ENCODE data around the gene BICD2.

BICD2 gene

GRCh38 chr9:92747459-92748232 lies 17.0 kb downstream of the BICD2 start:
- DNase-seq (ENCODE audit: low read depth) = no peak

- DNase-seq (ENCODE audit: low read depth) = no peak
Measured at GRCh38 chr9:92746567-92747458, 17.8 kb downstream of the BICD2 start.

GRCh38 chr9:92745881-92746280 lies 18.8 kb downstream of the BICD2 start:
- DNase-seq (ENCODE audit: low read depth) = no peak

GRCh38 chr9:92745331-92745730 lies 19.3 kb downstream of the BICD2 start:
- no peak for DNase-seq (ENCODE audit: low read depth)

- DNase-seq (ENCODE audit: low read depth) = no peak
Measured at GRCh38 chr9:92740969-92741368, 23.7 kb downstream of the BICD2 start.

DNA sequence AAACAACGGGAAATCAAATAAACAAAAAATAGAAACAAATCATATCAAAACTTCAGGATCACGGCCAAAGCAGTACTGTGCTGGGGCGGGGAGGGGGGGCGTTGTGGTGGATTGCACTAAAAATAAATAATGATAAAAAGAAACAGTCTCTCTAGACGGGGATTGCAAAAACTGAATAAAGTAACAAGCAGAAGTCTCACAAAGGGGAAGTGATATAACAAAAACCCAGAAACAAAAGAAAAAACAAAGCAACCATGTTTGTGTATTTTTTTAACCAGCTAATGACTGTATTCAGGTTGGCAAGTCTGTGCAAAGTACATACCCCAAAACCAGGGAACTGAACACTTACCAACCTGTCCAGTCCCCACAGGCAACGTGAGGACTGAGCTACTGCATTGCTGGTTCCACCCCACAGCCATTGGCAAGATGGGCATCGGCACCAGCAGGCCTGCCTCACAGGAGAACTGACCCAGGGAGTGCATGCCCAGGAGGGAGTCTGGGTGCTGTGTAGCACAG lies 24.1 kb downstream of the BICD2 start:
- no peak for DNase-seq (ENCODE audit: low read depth)

DNA sequence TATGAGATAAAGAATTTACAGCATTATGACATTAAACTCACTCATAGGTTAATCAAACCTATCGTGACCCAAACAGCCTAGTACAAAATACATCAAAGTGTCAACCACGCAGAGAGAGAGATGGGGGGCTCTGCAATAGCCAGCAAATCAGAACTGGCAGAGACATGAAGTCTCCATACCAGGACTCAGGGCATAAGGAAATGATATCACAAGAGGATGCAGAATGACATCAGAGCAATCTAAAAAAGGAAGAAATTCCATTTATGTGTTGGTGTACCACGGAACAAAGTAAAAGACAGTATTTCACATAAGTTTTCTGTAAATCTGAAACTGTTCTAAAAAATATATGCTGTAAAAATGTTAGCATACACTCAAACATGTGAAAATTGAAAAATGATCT lies 24.6 kb downstream of the BICD2 start:
- DNase-seq (ENCODE audit: low read depth) = no peak

DNA sequence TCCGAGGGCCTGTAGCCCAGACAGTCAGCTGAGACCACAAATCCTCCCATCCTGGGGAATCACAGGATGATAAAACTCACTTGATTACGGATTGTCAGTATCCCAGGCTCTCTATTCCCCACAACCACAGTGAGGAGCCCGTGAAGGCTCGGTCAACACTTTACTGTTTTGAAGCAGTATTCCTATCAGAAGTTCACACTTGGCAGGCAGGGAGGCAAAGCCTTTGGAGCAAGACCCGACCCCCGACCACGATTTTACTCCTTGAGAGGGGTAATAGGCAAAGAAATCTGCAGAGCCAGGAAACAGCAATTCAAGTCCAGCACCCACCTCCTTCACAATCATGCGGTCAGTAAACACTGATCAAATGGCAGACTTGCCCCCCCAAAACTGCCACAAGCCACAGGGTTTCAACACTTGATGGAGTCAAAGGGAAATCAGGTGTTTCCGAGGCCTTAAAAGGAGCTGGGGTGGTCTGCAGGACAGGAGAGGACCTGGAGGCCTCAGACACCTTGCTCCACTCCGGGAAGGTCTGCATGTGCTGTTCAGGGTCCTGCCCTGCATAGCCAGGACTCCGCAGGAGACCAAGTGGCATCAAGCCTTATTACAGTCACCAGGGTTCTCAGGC lies 25.2 kb downstream of the BICD2 start:
- DNase-seq (ENCODE audit: low read depth) = no peak

- no peak for DNase-seq (ENCODE audit: low read depth)
Measured at GRCh38 chr9:92738661-92739081, 26.0 kb downstream of the BICD2 start.

DNA sequence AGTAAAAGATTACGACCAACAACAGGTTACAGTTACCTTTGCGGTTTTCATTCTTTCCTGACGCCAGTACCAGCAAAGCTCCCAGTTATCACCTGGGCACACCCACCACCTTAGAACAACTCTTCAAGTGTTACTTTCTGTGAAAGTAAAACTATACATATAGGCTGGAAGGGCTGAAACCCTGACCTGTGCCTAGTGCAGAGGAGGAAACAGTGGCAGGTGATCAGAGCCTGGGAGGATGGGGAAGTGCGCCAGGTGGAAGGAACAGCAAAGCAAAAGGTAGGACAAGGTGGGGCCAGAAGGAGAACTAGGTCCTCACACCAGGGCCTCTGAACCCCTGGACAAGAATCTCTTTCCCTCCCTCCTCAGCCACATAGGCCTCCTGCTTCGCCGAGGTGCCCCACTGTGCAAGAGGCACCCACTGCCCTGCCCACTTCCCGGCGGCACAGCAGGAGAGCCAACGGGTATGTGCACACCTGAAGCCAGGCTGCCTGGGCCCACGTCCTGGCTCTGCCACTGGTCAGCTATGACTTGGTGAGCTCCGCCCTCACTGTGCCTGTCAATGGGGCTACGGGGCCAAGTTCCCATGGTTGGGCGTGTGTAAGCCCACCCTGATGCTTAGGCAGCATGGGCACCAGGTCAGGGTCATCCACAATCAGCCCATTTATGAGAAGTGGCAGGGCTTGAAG lies 26.9 kb downstream of the BICD2 start:
- no peak for DNase-seq (ENCODE audit: low read depth)

DNA sequence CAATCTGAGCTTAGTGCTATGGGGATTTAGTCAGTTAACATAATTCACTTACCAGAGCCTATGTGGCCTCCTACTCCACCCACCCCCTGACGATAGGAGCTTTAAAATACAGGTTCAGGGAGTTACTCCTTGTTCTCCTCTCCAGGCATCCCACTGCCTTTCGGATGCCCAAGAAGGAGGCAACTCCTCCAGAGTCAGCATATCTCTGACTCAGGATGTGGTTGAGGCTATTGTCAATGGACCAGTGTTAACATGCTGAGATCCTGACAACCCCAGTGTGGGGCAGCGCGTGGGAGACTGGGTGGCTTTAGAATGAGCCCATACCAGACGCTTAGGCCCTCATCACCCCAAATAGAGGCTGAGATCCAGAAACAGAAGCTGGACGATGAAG lies 27.4 kb downstream of the BICD2 start:
- DNase-seq (ENCODE audit: low read depth) = no peak

DNA sequence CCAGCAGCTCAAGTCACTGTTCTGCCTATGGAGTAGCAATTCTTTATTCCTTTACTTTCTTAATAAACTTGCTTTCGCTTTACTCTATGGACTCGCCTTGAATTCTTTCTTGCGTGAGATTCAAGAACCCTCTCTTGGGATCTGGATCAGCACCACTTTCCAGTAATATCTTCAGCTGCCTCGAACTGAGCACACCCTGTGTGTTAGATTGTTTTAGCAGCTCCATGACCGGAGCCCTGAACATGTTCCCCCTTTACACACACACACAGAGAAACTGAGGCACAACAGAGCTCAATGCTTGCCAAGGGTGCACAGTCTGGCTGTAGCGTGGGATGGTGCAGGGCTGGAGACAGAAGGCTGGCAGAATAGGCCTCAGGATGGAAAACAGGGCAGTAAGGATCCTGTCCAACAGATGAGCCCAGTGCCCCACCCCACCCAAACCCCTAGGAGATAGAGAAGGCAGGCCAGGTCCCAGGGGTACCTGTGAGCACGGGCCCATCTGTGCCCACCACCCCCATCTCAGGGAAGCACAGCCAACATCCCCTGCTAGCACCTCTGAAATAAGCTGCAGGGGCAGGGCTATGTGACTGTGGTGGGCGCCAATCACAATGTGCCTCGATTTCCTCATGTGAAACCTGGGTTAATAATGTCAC lies 27.9 kb downstream of the BICD2 start:
- no peak for DNase-seq (ENCODE audit: low read depth)

- no peak for DNase-seq (ENCODE audit: low read depth)
Measured at GRCh38 chr9:92735636-92736562, 28.7 kb downstream of the BICD2 start.

- no peak for DNase-seq (ENCODE audit: low read depth)
Measured at GRCh38 chr9:92734931-92735635, 29.6 kb downstream of the BICD2 start.

GRCh38 chr9:92730897-92731296 lies 33.7 kb downstream of the BICD2 start:
- no peak for DNase-seq (ENCODE audit: low read depth)

GRCh38 chr9:92729735-92730155 lies 34.9 kb downstream of the BICD2 start:
- DNase-seq (ENCODE audit: low read depth) = no peak

- DNase-seq (ENCODE audit: low read depth) = no peak
Measured at GRCh38 chr9:92728831-92729734, 35.5 kb downstream of the BICD2 start.

Data from activated T-helper 9 cell treated with anti-CD3 and anti-CD28 coated beads, Interleukin-2, amount 50 U/mL, for 16 hours (primary cell).